Right atrium auricular region (tissue), 2 donors: ENCODE measurements around the gene PLK5. TPM values are rescaled to one million over a fixed set of nuclear protein-coding genes. Genes with fewer than 3 reads are reported as not detected.

Source experiments
- DNase-seq: peaks from one replicate; pipeline ENCODE4 v3.0.0-alpha.2; 2019; ENCODE audit warnings: low spot score
- H3K27ac ChIP-seq, 2 donors: fragments of 200-600 bp; sonication (generic); 1 replicate in 1 of 2; 2 replicates in 1 of 2; pipeline ENCODE4 v1.5.1; 2016 to 2019
- H3K27me3 ChIP-seq, 2 donors: fragments of 200-600 bp; sonication (generic); one replicate each; pipeline versions ENCODE4 v1.5.1 to v1.6.0; 2017 to 2019
- H3K36me3 ChIP-seq: fragments of 200-600 bp; sonication (generic); one replicate; pipeline ENCODE4 v1.5.1; 2016
- H3K4me1 ChIP-seq, 2 donors: fragments of 200-600 bp; sonication (generic); one replicate each; pipeline versions ENCODE4 v1.5.1 to v1.6.0; 2017 to 2019
- H3K4me3 ChIP-seq, 2 donors: fragments of 200-600 bp; sonication (generic); 1 replicate in 1 of 2; 2 replicates in 1 of 2; pipeline ENCODE4 v1.5.1; 2017 to 2019; ENCODE audit warnings: mild to moderate bottlenecking in 1 of 2, moderate library complexity in 1 of 2
- H3K9me3 ChIP-seq, 2 donors: fragments of 200-600 bp; sonication (generic); one replicate each; pipeline ENCODE4 v1.5.1; 2019
- total RNA-seq, 2 donors: library from RNA; depleted of rRNA; stranded (reverse); fragments of >200 nt; gene quantifications; one replicate each; pipeline ENCODE4 v1.1.0, GENCODE V29; 2016
- TF ChIP-seq, protein P1 (sequence below), 2 donors: fragments of 200-600 bp; sonication (generic); IDR thresholded peaks; one replicate each; pipeline ENCODE4 v1.5.1; 2019; ENCODE audit warnings: antibody characterized with exemption in 2 of 2

PLK5 gene
- total RNA-seq, 2 donors from 2014 or later, result not detected

GRCh38 chr19:1563251-1563650 lies 39.4 kb downstream of the PLK5 start:
- Histone ChIP-seq H3K27me3 (no peaks in the 10 kb centered on the region), H3K27ac (no peak overlapping the region), H3K9me3 (no peaks in the 10 kb centered on the region), H3K4me1 (peaks cover 0 to 13% of the 10 kb centered on the region in 2 donors), H3K4me3 (no peak overlapping the region), H3K36me3 (no peaks in the 10 kb centered on the region)
- no peak for DNase-seq
- TF ChIP-seq, protein P1, sequence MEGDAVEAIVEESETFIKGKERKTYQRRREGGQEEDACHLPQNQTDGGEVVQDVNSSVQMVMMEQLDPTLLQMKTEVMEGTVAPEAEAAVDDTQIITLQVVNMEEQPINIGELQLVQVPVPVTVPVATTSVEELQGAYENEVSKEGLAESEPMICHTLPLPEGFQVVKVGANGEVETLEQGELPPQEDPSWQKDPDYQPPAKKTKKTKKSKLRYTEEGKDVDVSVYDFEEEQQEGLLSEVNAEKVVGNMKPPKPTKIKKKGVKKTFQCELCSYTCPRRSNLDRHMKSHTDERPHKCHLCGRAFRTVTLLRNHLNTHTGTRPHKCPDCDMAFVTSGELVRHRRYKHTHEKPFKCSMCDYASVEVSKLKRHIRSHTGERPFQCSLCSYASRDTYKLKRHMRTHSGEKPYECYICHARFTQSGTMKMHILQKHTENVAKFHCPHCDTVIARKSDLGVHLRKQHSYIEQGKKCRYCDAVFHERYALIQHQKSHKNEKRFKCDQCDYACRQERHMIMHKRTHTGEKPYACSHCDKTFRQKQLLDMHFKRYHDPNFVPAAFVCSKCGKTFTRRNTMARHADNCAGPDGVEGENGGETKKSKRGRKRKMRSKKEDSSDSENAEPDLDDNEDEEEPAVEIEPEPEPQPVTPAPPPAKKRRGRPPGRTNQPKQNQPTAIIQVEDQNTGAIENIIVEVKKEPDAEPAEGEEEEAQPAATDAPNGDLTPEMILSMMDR (IDR thresholded peaks at IDR 0.05), result no peak

DNA sequence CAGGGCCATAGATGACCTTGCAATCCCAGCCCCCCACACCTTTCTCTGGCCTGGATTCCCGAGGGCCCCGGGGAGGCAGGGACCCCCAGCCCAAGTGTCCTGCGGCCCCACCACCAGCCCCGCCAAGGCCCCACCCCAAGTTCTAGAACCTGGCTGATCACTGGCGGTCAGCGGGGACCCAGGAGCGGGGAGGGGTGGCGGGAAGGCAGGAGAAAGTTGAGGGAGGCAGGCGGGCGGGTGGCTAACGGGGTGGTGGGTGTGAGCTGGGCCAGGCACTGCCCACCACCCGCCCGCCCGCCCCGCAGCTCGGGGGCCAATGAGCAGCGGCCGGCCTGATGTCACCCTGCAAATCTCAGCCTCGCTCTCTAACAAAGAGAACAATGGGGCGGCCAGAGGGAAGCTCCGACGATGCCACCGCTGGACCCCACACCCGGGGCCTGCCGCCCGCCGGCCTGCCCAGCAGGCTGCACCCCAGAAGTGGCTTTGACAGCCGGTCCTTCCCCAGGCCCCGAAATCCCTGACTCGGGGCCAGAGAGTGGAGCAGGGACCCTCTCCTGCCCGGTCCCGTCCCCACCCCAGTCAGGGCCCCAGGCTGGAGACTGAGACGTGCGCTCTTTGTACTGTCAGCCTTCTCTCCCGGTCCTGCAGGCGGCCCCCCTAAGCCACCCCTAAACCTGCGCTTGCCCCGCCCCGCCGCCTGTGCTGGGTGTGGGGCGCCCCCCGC lies 42.7 kb downstream of the PLK5 start:
- H3K27ac ChIP-seq, result peak overlapping the region; percentile 79 to 84

GRCh38 chr19:1567116-1567847 lies 43.4 kb downstream of the PLK5 start:
- Histone ChIP-seq H3K27me3 (no peaks in the 10 kb centered on the region), H3K36me3 (no peaks in the 10 kb centered on the region), H3K27ac (peak overlapping the region; percentile 79 to 84), H3K4me3 (peak overlapping the region; percentile 56 to 63), H3K4me1 (peaks cover 0 to 18% of the 10 kb centered on the region in 2 donors), H3K9me3 (no peaks in the 10 kb centered on the region)
- DNase-seq, result no peak
- TF ChIP-seq, protein P1 (IDR thresholded peaks at IDR 0.05), result no peak

More for the DNA sequence above, 42.7 kb downstream of the PLK5 start:
- Histone ChIP-seq H3K4me3 (peak overlapping the region; percentile 56 to 63), H3K36me3 (no peaks in the 10 kb centered on the region), H3K4me1 (peaks cover 0 to 18% of the 10 kb centered on the region in 2 donors), H3K9me3 (no peaks in the 10 kb centered on the region), H3K27me3 (no peaks in the 10 kb centered on the region)
- peak; percentile 82 for DNase-seq
- TF ChIP-seq, protein P1 (IDR thresholded peaks at IDR 0.05), result no peak

- Histone ChIP-seq H3K27ac (no peak overlapping the region), H3K9me3 (no peaks in the 10 kb centered on the region), H3K4me3 (peak overlapping the region in 1 of 2 donors; percentile 63), H3K4me1 (peaks cover 0 to 18% of the 10 kb centered on the region in 2 donors), H3K36me3 (no peaks in the 10 kb centered on the region), H3K27me3 (no peaks in the 10 kb centered on the region)
- TF ChIP-seq, protein P1 (IDR thresholded peaks at IDR 0.05), result no peak
- no peak for DNase-seq
Measured at GRCh38 chr19:1567848-1568227, 44.0 kb downstream of the PLK5 start.

DNA sequence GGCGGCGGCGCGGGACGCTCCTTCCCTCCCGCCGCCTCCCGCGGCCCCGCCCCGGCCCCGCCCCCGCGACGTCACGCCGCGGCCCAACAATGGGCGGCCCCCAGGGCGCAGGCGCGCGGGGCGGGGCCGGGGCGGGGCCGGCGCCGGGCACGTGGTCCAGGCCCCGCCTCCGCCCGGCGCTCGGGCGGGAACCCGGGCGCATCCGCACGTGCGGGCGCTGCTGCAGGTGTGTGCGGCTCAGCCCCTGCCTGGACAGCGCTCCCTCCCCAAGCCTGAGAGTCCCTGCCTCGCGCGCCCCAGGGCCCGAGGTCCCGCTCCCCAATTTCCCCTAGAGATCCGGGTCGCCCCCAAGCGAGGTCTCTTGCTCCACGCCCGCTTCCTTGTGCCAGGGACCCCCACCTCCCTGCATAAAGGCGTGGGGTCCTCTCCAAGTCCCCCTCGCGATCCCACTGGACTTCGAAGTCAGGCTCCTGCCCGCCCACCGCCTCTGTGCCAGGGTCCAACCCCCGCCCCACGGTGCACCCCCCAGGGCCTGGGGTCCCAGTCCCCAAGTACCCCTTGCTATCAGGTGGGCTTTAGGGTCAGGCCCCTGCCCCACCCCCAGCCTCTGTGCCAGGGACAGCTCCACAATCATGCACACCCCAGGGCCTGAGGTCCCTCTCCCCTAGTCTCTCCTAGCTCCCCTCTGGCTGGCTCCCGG lies 44.6 kb downstream of the PLK5 start, which contains the start of gene MEX3D:
Gene MEX3D (minus strand): TSS at position 6 of the 700 bp plus-strand sequence. CDS start 267 bp downstream, outside the sequence.
- Histone ChIP-seq H3K27ac (peak within 1 kb of the TSS; percentile 79 to 84), H3K27me3 (no peaks in the 10 kb centered on the region), H3K4me1 (peaks cover 0 to 18% of the 10 kb centered on the region in 2 donors), H3K36me3 (no peaks in the 10 kb centered on the region), H3K4me3 (peak within 1 kb of the TSS; percentile 56 to 63), H3K9me3 (no peaks in the 10 kb centered on the region)
- DNase-seq, result peak; percentile 63
- TF ChIP-seq, protein P1 (IDR thresholded peaks at IDR 0.05), result no peak
